Measurements from ENCODE around the gene PURA. TPM values are rescaled to one million over a fixed set of nuclear protein-coding genes. Genes with fewer than 3 reads are reported as not detected.

PURA gene
- total and polyA plus RNA-seq, 2 of the 13 experiments (the other 11 are each of a cell fraction or from before 2014, with no cell fraction given) = 2.0 to 5.0 TPM

DNA sequence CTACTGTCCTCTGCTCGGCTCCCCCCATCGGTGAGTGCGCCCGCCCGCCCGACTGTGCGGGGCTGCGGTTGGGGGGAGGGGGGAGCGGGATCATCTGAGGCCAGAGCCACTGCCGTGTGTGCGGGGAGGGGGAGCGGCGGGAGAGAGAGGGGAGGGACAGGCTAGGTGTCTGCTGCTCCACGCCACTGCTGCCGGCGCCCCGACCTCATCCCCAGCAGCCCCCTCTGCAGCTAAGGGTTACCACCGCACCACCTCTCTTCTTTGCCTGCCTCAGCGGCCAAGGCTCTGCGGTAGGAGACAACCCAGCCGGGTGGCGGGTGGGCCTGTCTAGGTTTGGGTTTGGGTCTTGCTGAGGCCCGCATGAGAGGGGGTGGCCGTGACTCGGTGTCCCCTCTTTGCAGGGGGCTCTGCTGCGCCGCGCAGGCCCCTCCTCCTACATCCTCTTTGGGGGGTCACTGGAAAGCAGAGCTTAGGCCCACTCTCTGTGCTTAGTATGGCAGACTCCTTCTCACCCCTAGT lies 670 bp upstream of the PURA start (continued):
- TF ChIP-seq ZNF770 (CRISPR knock-in tag; IDR thresholded peaks at IDR 0.05) (no peak), KAT8 (CRISPR knock-in tag; IDR thresholded peaks at IDR 0.05) (0 out of 2 replicates have a peak, but pooled peaks have one; percentile 4), HMGA1 (CRISPR knock-in tag; conservative IDR thresholded peaks at IDR 0.05) (no peak), CREB1 (IDR thresholded peaks at IDR 0.05) (no peak), CREB1 (CRISPR knock-in tag; IDR thresholded peaks at IDR 0.05) (no peak), ATF1 (CRISPR knock-in tag; IDR thresholded peaks at IDR 0.05) (no peak), ESRRA (CRISPR knock-in tag; IDR thresholded peaks at IDR 0.05; ENCODE audit: low read depth) (0 out of 2 replicates have a peak, but pooled peaks have one; percentile 1), AHR (CRISPR knock-in tag; IDR thresholded peaks at IDR 0.05) (no peak), ZFP1 (CRISPR knock-in tag; IDR thresholded peaks at IDR 0.05) (no peak), KLF12 (CRISPR knock-in tag; IDR thresholded peaks at IDR 0.05; ENCODE audit: borderline replicate concordance) (no peak), CAMTA2 (CRISPR knock-in tag; IDR thresholded peaks at IDR 0.05; ENCODE audit: borderline replicate concordance) (0 out of 2 replicates have a peak, but pooled peaks have one; percentile 43), FOSL1 (CRISPR knock-in tag; IDR thresholded peaks at IDR 0.05; ENCODE audit: borderline replicate concordance) (no peak), ZC3H4 (CRISPR knock-in tag; IDR thresholded peaks at IDR 0.05; ENCODE audit: borderline replicate concordance) (0 out of 2 replicates have a peak, but pooled peaks have one; percentile 25), XBP1 (CRISPR knock-in tag; IDR thresholded peaks at IDR 0.05) (no peak), KLF9 (CRISPR knock-in tag; IDR thresholded peaks at IDR 0.05; ENCODE audit: low read depth) (no peak), AGO2 (optimal IDR thresholded peaks at IDR 0.05; ENCODE audit: low read depth, low read length) (peak; percentile 54), ZNF414 (CRISPR knock-in tag; IDR thresholded peaks at IDR 0.05) (peak; percentile 33; the same call in 1 of the 2 replicates), SP140L (CRISPR knock-in tag; IDR thresholded peaks at IDR 0.05; ENCODE audit: borderline replicate concordance) (no peak), PLSCR1 (CRISPR knock-in tag; IDR thresholded peaks at IDR 0.05; ENCODE audit: borderline replicate concordance) (no peak), ZMAT5 (CRISPR knock-in tag; IDR thresholded peaks at IDR 0.05; ENCODE audit: borderline replicate concordance, low read depth) (no peak), MAFG (CRISPR knock-in tag; IDR thresholded peaks at IDR 0.05) (no peak), TOE1 (CRISPR knock-in tag; IDR thresholded peaks at IDR 0.05) (no peak), SP4 (CRISPR knock-in tag; IDR thresholded peaks at IDR 0.05) (0 out of 2 replicates have a peak, but pooled peaks have one; percentile 67), ZNF7 (CRISPR knock-in tag; IDR thresholded peaks at IDR 0.05) (no peak)
- TF ChIP-seq, protein P1, sequence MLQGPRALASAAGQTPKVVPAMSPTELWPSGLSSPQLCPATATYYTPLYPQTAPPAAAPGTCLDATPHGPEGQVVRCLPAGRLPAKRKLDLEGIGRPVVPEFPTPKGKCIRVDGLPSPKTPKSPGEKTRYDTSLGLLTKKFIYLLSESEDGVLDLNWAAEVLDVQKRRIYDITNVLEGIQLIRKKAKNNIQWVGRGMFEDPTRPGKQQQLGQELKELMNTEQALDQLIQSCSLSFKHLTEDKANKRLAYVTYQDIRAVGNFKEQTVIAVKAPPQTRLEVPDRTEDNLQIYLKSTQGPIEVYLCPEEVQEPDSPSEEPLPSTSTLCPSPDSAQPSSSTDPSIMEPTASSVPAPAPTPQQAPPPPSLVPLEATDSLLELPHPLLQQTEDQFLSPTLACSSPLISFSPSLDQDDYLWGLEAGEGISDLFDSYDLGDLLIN (CRISPR knock-in tag; IDR thresholded peaks at IDR 0.05; ENCODE audit: borderline replicate concordance) = no peak
- TF ChIP-seq, protein P2, sequence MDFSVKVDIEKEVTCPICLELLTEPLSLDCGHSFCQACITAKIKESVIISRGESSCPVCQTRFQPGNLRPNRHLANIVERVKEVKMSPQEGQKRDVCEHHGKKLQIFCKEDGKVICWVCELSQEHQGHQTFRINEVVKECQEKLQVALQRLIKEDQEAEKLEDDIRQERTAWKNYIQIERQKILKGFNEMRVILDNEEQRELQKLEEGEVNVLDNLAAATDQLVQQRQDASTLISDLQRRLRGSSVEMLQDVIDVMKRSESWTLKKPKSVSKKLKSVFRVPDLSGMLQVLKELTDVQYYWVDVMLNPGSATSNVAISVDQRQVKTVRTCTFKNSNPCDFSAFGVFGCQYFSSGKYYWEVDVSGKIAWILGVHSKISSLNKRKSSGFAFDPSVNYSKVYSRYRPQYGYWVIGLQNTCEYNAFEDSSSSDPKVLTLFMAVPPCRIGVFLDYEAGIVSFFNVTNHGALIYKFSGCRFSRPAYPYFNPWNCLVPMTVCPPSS (IDR thresholded peaks at IDR 0.05) = no peak
